Kidney epithelial cell (primary cell): ENCODE data around the gene SLC7A14. TPM values are rescaled to one million over a fixed set of nuclear protein-coding genes. Genes with fewer than 3 reads are reported as not detected.

Experiments used
- DNase-seq: peaks from one replicate; pipeline ENCODE4 v3.0.0-alpha.2; 2010; ENCODE audit warnings: low read depth
- H3K27me3 ChIP-seq: 2 replicates; pipeline ENCODE4 v1.6.0; 2011; ENCODE audit warnings: low read length; ENCODE audit not compliant: control insufficient read depth, insufficient read depth
- H3K36me3 ChIP-seq: 2 replicates; pipeline ENCODE4 v1.5.1; 2011; ENCODE audit warnings: low read length; ENCODE audit not compliant: control insufficient read depth, insufficient read depth
- H3K4me3 ChIP-seq: 2 replicates; pipeline ENCODE4 v1.5.1; 2011; ENCODE audit warnings: low read depth, mild to moderate bottlenecking, control low read depth, low read length
- CTCF ChIP-seq: IDR thresholded peaks from 2 replicates; pipeline ENCODE4 v1.5.1; 2011; ENCODE audit warnings: mild to moderate bottlenecking, moderate library complexity, low read length, control low read depth, inconsistent platforms; ENCODE audit not compliant: insufficient read depth, poor library complexity, severe bottlenecking
- total RNA-seq: library from RNA; depleted of rRNA; stranded (reverse); fragments of >200 nt; gene quantifications from 2 replicates; pipeline ENCODE4 v1.2.3, GENCODE V29; 2015

SLC7A14 gene
- total RNA-seq, 1 donor from 2014 or later, result not detected

- Histone ChIP-seq H3K27me3 (no peaks in the 10 kb centered on the region), H3K4me3 (no peak overlapping the region), H3K36me3 (no peaks in the 10 kb centered on the region)
- no peak for TF ChIP-seq CTCF
- no peak for DNase-seq
Observed at GRCh38 chr3:170425491-170426239, 160.2 kb downstream of the SLC7A14 start.

- no peak for TF ChIP-seq CTCF
- H3K27me3 ChIP-seq, result no peaks in the 10 kb centered on the region
- DNase-seq, result no peak
Observed at GRCh38 chr3:170424879-170425278, 161.0 kb downstream of the SLC7A14 start.

GRCh38 chr3:170423001-170423615, 162.8 kb downstream of the SLC7A14 start:
- DNase-seq, result no peak
- no peak overlapping the region for H3K4me3 ChIP-seq
- H3K27me3 ChIP-seq, result peaks cover 14% of the 10 kb centered on the region
- no peaks in the 10 kb centered on the region for H3K36me3 ChIP-seq
- TF ChIP-seq CTCF, result no peak

More at GRCh38 chr3:170424879-170425278, 161.0 kb downstream of the SLC7A14 start:
- Histone ChIP-seq H3K36me3 (no peaks in the 10 kb centered on the region), H3K4me3 (no peak overlapping the region)

GRCh38 chr3:170421758-170422157, 164.1 kb downstream of the SLC7A14 start:
- TF ChIP-seq CTCF, result no peak
- DNase-seq, result no peak
- Histone ChIP-seq H3K36me3 (no peaks in the 10 kb centered on the region), H3K27me3 (peaks cover 14% of the 10 kb centered on the region), H3K4me3 (no peak overlapping the region)

GRCh38 chr3:170421111-170421641, 164.7 kb downstream of the SLC7A14 start:
- no peak for TF ChIP-seq CTCF
- Histone ChIP-seq H3K27me3 (peaks cover 14% of the 10 kb centered on the region), H3K36me3 (no peaks in the 10 kb centered on the region), H3K4me3 (no peak overlapping the region)
- no peak for DNase-seq
